ENCODE data around the gene COL1A2. TPM values are rescaled to one million over a fixed set of nuclear protein-coding genes. Genes with fewer than 3 reads are reported as not detected.
A peak's percentile ranks its signal among the peaks of the same experiment; 100 is the strongest.

The COL1A2 gene
- total RNA-seq, 4 donors from 2014 or later, result 28.0 to 404 (median 59.1) TPM

GRCh38 chr7:94391726-94392392 lies 2.8 kb upstream of the COL1A2 start:
- Histone ChIP-seq H3K4me1 (no peaks in the 10 kb centered on the region), H3K9me3 (no peaks in the 10 kb centered on the region), H3K27ac (peak overlapping the region in 3 of 4 donors; percentile 9 to 91 (median 28)), H3K36me3 (no peaks in the 10 kb centered on the region), H3K4me3 (no peak overlapping the region), H3K27me3 (no peaks in the 10 kb centered on the region)
- TF ChIP-seq CTCF (IDR thresholded peaks at IDR 0.05) (no peak), POLR2A (IDR thresholded peaks at IDR 0.05) (no peak)
- DNase-seq, result no peak

- H3K27ac ChIP-seq, result peak overlapping the region in 2 of 4 donors; percentile 39 to 91
- no peaks in the 10 kb centered on the region for H3K27me3 ChIP-seq
- DNase-seq, result no peak
- no peaks in the 10 kb centered on the region for H3K9me3 ChIP-seq
- H3K4me3 ChIP-seq, result no peak overlapping the region
- H3K4me1 ChIP-seq, result no peaks in the 10 kb centered on the region
- no peaks in the 10 kb centered on the region for H3K36me3 ChIP-seq
- TF ChIP-seq POLR2A (IDR thresholded peaks at IDR 0.05) (no peak), CTCF (IDR thresholded peaks at IDR 0.05) (no peak)
These were observed 2.3 kb upstream of the COL1A2 start for GRCh38 chr7:94392393-94392786.

GRCh38 chr7:94393246-94394108 lies 1.2 kb upstream of the COL1A2 start:
- TF ChIP-seq POLR2A (IDR thresholded peaks at IDR 0.05) (no peak), CTCF (IDR thresholded peaks at IDR 0.05) (no peak)
- H3K27ac ChIP-seq, result peak overlapping the region; percentile 42 to 91 (median 72)
- H3K9me3 ChIP-seq, result no peaks in the 10 kb centered on the region
- H3K36me3 ChIP-seq, result no peaks in the 10 kb centered on the region
- no peaks in the 10 kb centered on the region for H3K27me3 ChIP-seq
- H3K4me1 ChIP-seq, result no peaks in the 10 kb centered on the region
- peak overlapping the region in 1 of 4 donors; percentile 48 for H3K4me3 ChIP-seq
- no peak for DNase-seq

- Histone ChIP-seq H3K27me3 (no peaks in the 10 kb centered on the region), H3K4me1 (no peaks in the 10 kb centered on the region), H3K27ac (peak overlapping the region; percentile 42 to 91 (median 72)), H3K36me3 (no peaks in the 10 kb centered on the region), H3K4me3 (peak overlapping the region; percentile 35 to 48 (median 42)), H3K9me3 (no peaks in the 10 kb centered on the region)
- no peak for TF ChIP-seq POLR2A (IDR thresholded peaks at IDR 0.05)
- TF ChIP-seq CTCF (IDR thresholded peaks at IDR 0.05), result no peak
- DNase-seq, result no peak
These were observed 622 bp upstream of the COL1A2 start for GRCh38 chr7:94394109-94394436.

GRCh38 chr7:94395141-94396036 lies 694 bp downstream of the COL1A2 start:
- H3K27ac ChIP-seq, result peak overlapping the region; percentile 42 to 91 (median 72)
- H3K27me3 ChIP-seq, result no peaks in the 10 kb centered on the region
- H3K9me3 ChIP-seq, result no peaks in the 10 kb centered on the region
- peak in 2 of 3 donors; percentile 38 to 55 for DNase-seq
- H3K4me1 ChIP-seq, result no peaks in the 10 kb centered on the region
- TF ChIP-seq POLR2A (IDR thresholded peaks at IDR 0.05) (no peak), CTCF (IDR thresholded peaks at IDR 0.05) (peak; percentile 30 to 75 (median 62))
- peak overlapping the region; percentile 35 to 48 (median 42) for H3K4me3 ChIP-seq
- no peaks in the 10 kb centered on the region for H3K36me3 ChIP-seq
